Neural progenitor cell (in vitro differentiated cells): ENCODE results near the gene SKAP2. TPM values are rescaled to one million over a fixed set of nuclear protein-coding genes. Genes with fewer than 3 reads are reported as not detected.

Experiments
- DNase-seq: peaks from one replicate; pipeline ENCODE4 v3.0.0-alpha.2; 2016; ENCODE audit warnings: low spot score
- H2AFZ ChIP-seq: fragments of 200-600 bp; sonication (generic); replicated peaks from 2 replicates; pipeline ENCODE4 v1.6.1; 2016; ENCODE audit warnings: antibody characterized with exemption
- H3F3A ChIP-seq: fragments of 200-600 bp; sonication (generic); 2 replicates; pipeline ENCODE4 v1.6.1; 2016; ENCODE audit warnings: antibody characterized with exemption, low read depth
- H3K27ac ChIP-seq: fragments of 200-600 bp; sonication (generic); 2 replicates; pipeline ENCODE4 v1.5.1; 2016; ENCODE audit warnings: mild to moderate bottlenecking
- H3K27me3 ChIP-seq: fragments of 200-600 bp; sonication (generic); 2 replicates; pipeline ENCODE4 v1.6.1; 2016; ENCODE audit warnings: mild to moderate bottlenecking, moderate library complexity
- H3K36me3 ChIP-seq: fragments of 200-600 bp; sonication (generic); 2 replicates; pipeline ENCODE4 v1.5.1; 2016
- H3K4me1 ChIP-seq: fragments of 200-600 bp; sonication (generic); 2 replicates; pipeline ENCODE4 v1.6.1; 2016; ENCODE audit warnings: mixed run types
- H3K4me2 ChIP-seq: fragments of 200-600 bp; sonication (generic); 2 replicates; pipeline ENCODE4 v1.6.1; 2016
- H3K4me3 ChIP-seq: fragments of 200-600 bp; sonication (generic); 2 replicates; pipeline ENCODE4 v1.5.1; 2016
- H3K79me2 ChIP-seq: fragments of 200-600 bp; sonication (generic); 2 replicates; pipeline ENCODE4 v1.6.1; 2016; ENCODE audit warnings: low read depth
- H3K9ac ChIP-seq: fragments of 200-600 bp; sonication (generic); 2 replicates; pipeline ENCODE4 v1.6.1; 2016
- H3K9me3 ChIP-seq: fragments of 200-600 bp; sonication (generic); 2 replicates; pipeline ENCODE4 v1.5.1; 2016; ENCODE audit warnings: low read depth
- H4K20me1 ChIP-seq: fragments of 200-600 bp; sonication (generic); 2 replicates; pipeline ENCODE4 v1.6.1; 2016; ENCODE audit warnings: low read depth
- H3K27ac Mint-ChIP-seq: 3 replicates; pipeline ENCODE4 v1.8.0; 2021; ENCODE audit warnings: mixed read lengths
- H3K27me3 Mint-ChIP-seq: 2 replicates; pipeline ENCODE4 v1.8.0; 2022; ENCODE audit warnings: low read depth, mild to moderate bottlenecking, inconsistent platforms, moderate library complexity, mixed read lengths; ENCODE audit not compliant: insufficient read depth
- H3K36me3 Mint-ChIP-seq: 3 replicates; pipeline ENCODE4 v1.8.0; 2021; ENCODE audit warnings: mixed read lengths
- H3K4me1 Mint-ChIP-seq: 3 replicates; pipeline ENCODE4 v1.8.0; 2021; ENCODE audit warnings: mixed read lengths
- H3K4me3 Mint-ChIP-seq: 3 replicates; pipeline ENCODE4 v1.8.0; 2021; ENCODE audit warnings: mild to moderate bottlenecking, moderate library complexity, mixed read lengths
- H3K9me3 Mint-ChIP-seq: 3 replicates; pipeline ENCODE4 v1.8.0; 2020; ENCODE audit warnings: mixed read lengths
- EZH2 ChIP-seq: fragments of 200-600 bp; sonication (generic); IDR thresholded peaks from 2 replicates; pipeline ENCODE4 v1.6.1; 2017; ENCODE audit warnings: antibody characterized with exemption, mild to moderate bottlenecking, moderate library complexity
- EZH2phosphoT487 ChIP-seq: fragments of 200-600 bp; sonication (generic); IDR thresholded peaks from 2 replicates; pipeline ENCODE4 v1.6.1; 2017; ENCODE audit warnings: antibody characterized with exemption
- total RNA-seq: library from RNA; depleted of rRNA; stranded (reverse); fragments of >200 nt; gene quantifications from 2 replicates; pipeline ENCODE4 v1.2.3, GENCODE V29; 2015; ENCODE audit warnings: low replicate concordance
- TF ChIP-seq, protein P1 (sequence below): fragments of 200-600 bp; sonication (generic); IDR thresholded peaks from 2 replicates; pipeline ENCODE4 v1.5.1; 2017; ENCODE audit warnings: antibody characterized with exemption, mild to moderate bottlenecking

SKAP2 gene
- total RNA-seq, 1 donor from 2014 or later = 6.3 TPM

DNA sequence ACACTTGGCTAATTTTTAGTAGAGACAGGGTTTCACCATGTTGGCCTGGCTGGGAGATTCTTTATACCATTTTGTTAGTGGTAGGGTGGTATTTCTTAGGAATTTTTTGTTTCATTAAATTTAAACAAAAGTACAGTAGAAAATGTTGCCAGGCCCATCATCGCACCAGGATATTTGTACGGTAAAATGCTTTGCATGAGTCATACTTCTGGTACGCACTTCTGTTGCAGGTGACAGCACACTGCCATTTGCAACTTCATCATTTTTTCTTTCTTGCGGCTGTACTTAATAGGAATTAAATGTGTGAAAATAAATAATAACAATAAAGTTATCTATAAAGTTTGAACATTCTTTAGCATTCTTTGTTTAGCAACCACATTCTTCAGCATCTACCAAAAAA, 195.6 kb downstream of the SKAP2 start:
- Histone ChIP-seq H3K4me2 (no peak overlapping the region), H2AFZ (no peak overlapping the region), H3K9me3 (no peaks in the 10 kb centered on the region), H3K4me1 (no peaks in the 10 kb centered on the region), H3K36me3 (no peaks in the 10 kb centered on the region), H3F3A (no peaks in the 10 kb centered on the region), H3K27ac (no peak overlapping the region), H3K79me2 (no peaks in the 10 kb centered on the region), H3K9ac (no peak overlapping the region), H3K4me3 (no peak overlapping the region), H3K27me3 (peaks cover 8% of the 10 kb centered on the region), H4K20me1 (no peaks in the 10 kb centered on the region)
- no peaks in the 10 kb centered on the region for H3K27me3 Mint-ChIP-seq
- H3K36me3 Mint-ChIP-seq = no peaks in the 10 kb centered on the region
- no peaks in the 10 kb centered on the region for H3K9me3 Mint-ChIP-seq
- H3K4me1 Mint-ChIP-seq = peaks cover 11% of the 10 kb centered on the region
- TF ChIP-seq EZH2phosphoT487 = no peak
- TF ChIP-seq, protein P1, sequence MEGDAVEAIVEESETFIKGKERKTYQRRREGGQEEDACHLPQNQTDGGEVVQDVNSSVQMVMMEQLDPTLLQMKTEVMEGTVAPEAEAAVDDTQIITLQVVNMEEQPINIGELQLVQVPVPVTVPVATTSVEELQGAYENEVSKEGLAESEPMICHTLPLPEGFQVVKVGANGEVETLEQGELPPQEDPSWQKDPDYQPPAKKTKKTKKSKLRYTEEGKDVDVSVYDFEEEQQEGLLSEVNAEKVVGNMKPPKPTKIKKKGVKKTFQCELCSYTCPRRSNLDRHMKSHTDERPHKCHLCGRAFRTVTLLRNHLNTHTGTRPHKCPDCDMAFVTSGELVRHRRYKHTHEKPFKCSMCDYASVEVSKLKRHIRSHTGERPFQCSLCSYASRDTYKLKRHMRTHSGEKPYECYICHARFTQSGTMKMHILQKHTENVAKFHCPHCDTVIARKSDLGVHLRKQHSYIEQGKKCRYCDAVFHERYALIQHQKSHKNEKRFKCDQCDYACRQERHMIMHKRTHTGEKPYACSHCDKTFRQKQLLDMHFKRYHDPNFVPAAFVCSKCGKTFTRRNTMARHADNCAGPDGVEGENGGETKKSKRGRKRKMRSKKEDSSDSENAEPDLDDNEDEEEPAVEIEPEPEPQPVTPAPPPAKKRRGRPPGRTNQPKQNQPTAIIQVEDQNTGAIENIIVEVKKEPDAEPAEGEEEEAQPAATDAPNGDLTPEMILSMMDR = no peak
- no peak for TF ChIP-seq EZH2
- no peak for DNase-seq
- no peak overlapping the region for H3K4me3 Mint-ChIP-seq
- no peak overlapping the region for H3K27ac Mint-ChIP-seq

- Histone ChIP-seq H3K9me3 (no peaks in the 10 kb centered on the region), H3K4me2 (no peak overlapping the region), H3K27me3 (peaks cover 3% of the 10 kb centered on the region), H2AFZ (peak overlapping the region; percentile 38), H4K20me1 (no peaks in the 10 kb centered on the region), H3K9ac (no peak overlapping the region), H3K4me1 (no peaks in the 10 kb centered on the region), H3K79me2 (no peaks in the 10 kb centered on the region), H3F3A (no peaks in the 10 kb centered on the region), H3K27ac (no peak overlapping the region), H3K4me3 (no peak overlapping the region), H3K36me3 (no peaks in the 10 kb centered on the region)
- Mint-ChIP-seq H3K36me3 (no peaks in the 10 kb centered on the region), H3K27ac (no peak overlapping the region), H3K4me1 (peaks cover 16% of the 10 kb centered on the region), H3K4me3 (no peak overlapping the region), H3K9me3 (no peaks in the 10 kb centered on the region), H3K27me3 (no peaks in the 10 kb centered on the region)
- TF ChIP-seq EZH2 (peak; percentile 30), EZH2phosphoT487 (no peak)
- TF ChIP-seq, protein P1 = peak; percentile 99
- peak; percentile 95 for DNase-seq
Measured at GRCh38 chr7:26667514-26668133, 196.8 kb downstream of the SKAP2 start.

- Histone ChIP-seq H3K27me3 (no peaks in the 10 kb centered on the region), H3K4me3 (no peak overlapping the region), H3F3A (no peaks in the 10 kb centered on the region), H3K79me2 (no peaks in the 10 kb centered on the region), H3K9ac (no peak overlapping the region), H4K20me1 (no peaks in the 10 kb centered on the region), H3K4me2 (no peak overlapping the region), H3K36me3 (no peaks in the 10 kb centered on the region), H3K27ac (no peak overlapping the region), H3K4me1 (peaks cover 3% of the 10 kb centered on the region), H3K9me3 (no peaks in the 10 kb centered on the region), H2AFZ (peak overlapping the region; percentile 19)
- Mint-ChIP-seq H3K27ac (no peak overlapping the region), H3K36me3 (no peaks in the 10 kb centered on the region), H3K27me3 (no peaks in the 10 kb centered on the region), H3K9me3 (no peaks in the 10 kb centered on the region), H3K4me3 (no peak overlapping the region), H3K4me1 (peaks cover 22% of the 10 kb centered on the region)
- DNase-seq = no peak
- no peak for TF ChIP-seq EZH2
Measured at GRCh38 chr7:26664735-26665416, 199.5 kb downstream of the SKAP2 start.

GRCh38 chr7:26664274-26664673, 200.1 kb downstream of the SKAP2 start:
- Mint-ChIP-seq H3K9me3 (no peaks in the 10 kb centered on the region), H3K36me3 (no peaks in the 10 kb centered on the region), H3K27ac (no peak overlapping the region), H3K27me3 (no peaks in the 10 kb centered on the region), H3K4me1 (peaks cover 28% of the 10 kb centered on the region), H3K4me3 (no peak overlapping the region)
- no peak overlapping the region for H3K4me3 ChIP-seq
- H3K9ac ChIP-seq = no peak overlapping the region
- H3K79me2 ChIP-seq = no peaks in the 10 kb centered on the region
- no peak overlapping the region for H2AFZ ChIP-seq
- no peak overlapping the region for H3K4me2 ChIP-seq
- H3K27ac ChIP-seq = no peak overlapping the region
- no peaks in the 10 kb centered on the region for H3K9me3 ChIP-seq
- no peaks in the 10 kb centered on the region for H3F3A ChIP-seq
- H4K20me1 ChIP-seq = no peaks in the 10 kb centered on the region
- TF ChIP-seq, protein P1 = no peak
- TF ChIP-seq EZH2phosphoT487 (no peak), EZH2 (no peak)
- no peak for DNase-seq
- no peaks in the 10 kb centered on the region for H3K27me3 ChIP-seq
- H3K4me1 ChIP-seq = peaks cover 8% of the 10 kb centered on the region
- H3K36me3 ChIP-seq = no peaks in the 10 kb centered on the region
